ENCODE results near the gene FAM81B.
"Not testable (repeated sequence)": the region's sequence is repeated elsewhere in the genome, so short reads cannot be mapped to it uniquely, and the experiment has no call there.

FAM81B gene

GRCh38 chr5:95390812-95391492 is at the start of gene FAM81B:
Gene FAM81B (plus strand): TSS chr5:95391366. CDS start chr5:95391390, 24 bp downstream.
- no peak for DNase-seq (ENCODE audit: low read depth)

GRCh38 chr5:95341444-95341843 is 49.7 kb upstream of the FAM81B start:
- not testable (repeated sequence) for DNase-seq (ENCODE audit: low read depth)

GRCh38 chr5:95347506-95348120 is 43.6 kb upstream of the FAM81B start:
- DNase-seq (ENCODE audit: low read depth) = no peak

GRCh38 chr5:95350631-95351030 is 40.5 kb upstream of the FAM81B start:
- DNase-seq (ENCODE audit: low read depth) = no peak

- DNase-seq (ENCODE audit: low read depth) = no peak
These were observed 38.5 kb upstream of the FAM81B start for GRCh38 chr5:95352691-95353090.

GRCh38 chr5:95358320-95358719 is 32.8 kb upstream of the FAM81B start:
- no peak for DNase-seq (ENCODE audit: low read depth)

GRCh38 chr5:95358848-95359247 is 32.3 kb upstream of the FAM81B start:
- DNase-seq (ENCODE audit: low read depth) = no peak

GRCh38 chr5:95360667-95361066 is 30.5 kb upstream of the FAM81B start:
- not testable (repeated sequence) for DNase-seq (ENCODE audit: low read depth)

- DNase-seq (ENCODE audit: low read depth) = no peak
These were observed 25.7 kb upstream of the FAM81B start for GRCh38 chr5:95365302-95366095.

GRCh38 chr5:95369782-95370181 is 21.4 kb upstream of the FAM81B start:
- DNase-seq (ENCODE audit: low read depth) = no peak

- DNase-seq (ENCODE audit: low read depth) = no peak
These were observed 17.1 kb upstream of the FAM81B start for GRCh38 chr5:95374061-95374460.

- no peak for DNase-seq (ENCODE audit: low read depth)
These were observed 15.6 kb upstream of the FAM81B start for GRCh38 chr5:95375591-95375990.

GRCh38 chr5:95379133-95379532 is 12.0 kb upstream of the FAM81B start:
- DNase-seq (ENCODE audit: low read depth) = no peak

- DNase-seq (ENCODE audit: low read depth) = no peak
These were observed 11.0 kb upstream of the FAM81B start for GRCh38 chr5:95380103-95380628.

GRCh38 chr5:95382801-95383200 is 8.4 kb upstream of the FAM81B start:
- DNase-seq (ENCODE audit: low read depth) = no peak

GRCh38 chr5:95384485-95385213 is 6.5 kb upstream of the FAM81B start:
- no peak for DNase-seq (ENCODE audit: low read depth)

GRCh38 chr5:95385334-95385733 is 5.8 kb upstream of the FAM81B start:
- no peak for DNase-seq (ENCODE audit: low read depth)

GRCh38 chr5:95391965-95392364 is 799 bp downstream of the FAM81B start:
- not testable (repeated sequence) for DNase-seq (ENCODE audit: low read depth)

- no peak for DNase-seq (ENCODE audit: low read depth)
These were observed 1.5 kb downstream of the FAM81B start for GRCh38 chr5:95392593-95393182.

GRCh38 chr5:95393279-95393678 is 2.1 kb downstream of the FAM81B start:
- DNase-seq (ENCODE audit: low read depth) = no peak

- no peak for DNase-seq (ENCODE audit: low read depth)
These were observed 7.8 kb downstream of the FAM81B start for GRCh38 chr5:95398989-95399388.

GRCh38 chr5:95401626-95402025 is 10.5 kb downstream of the FAM81B start:
- no peak for DNase-seq (ENCODE audit: low read depth)
